H1 (cell line): ENCODE data around the gene REPIN1. TPM values are rescaled to one million over a fixed set of nuclear protein-coding genes. Genes with fewer than 3 reads are reported as not detected.

Experiments used
- CTCF ChIA-PET: fragments of 300-600 bp; sonication (Branson Sonifier 250); formaldehyde crosslinking; loops from one replicate; lab custom pipeline; 2021; ENCODE audit not compliant: partially characterized antibody; lab: Charles Lee
- POLR2A ChIA-PET: fragments of 300-600 bp; sonication (Branson Sonifier 250); formaldehyde crosslinking; loops from one replicate; lab custom pipeline; 2021; ENCODE audit warnings: inconsistent platforms; ENCODE audit not compliant: partially characterized antibody; lab: Charles Lee
- DNase-seq, 2 experiments: peaks; one replicate each; pipeline versions ENCODE4 v3.0.0 to v3.0.0-alpha.2; 2010 to 2022; ENCODE audit warnings: low spot score in 2 of 2, low read depth in 1 of 2, mixed read lengths in 1 of 2
- FAIRE-seq: peaks from 2 replicates; lab custom pipeline; 2011; peaks lifted over from hg19 to GRCh38; lab: Jason Lieb, UNC
- H2AFZ ChIP-seq: 2 replicates; pipeline ENCODE4 v1.8.1; 2012; ENCODE audit warnings: low read length, inconsistent platforms
- H2AK5ac ChIP-seq: 2 replicates; pipeline ENCODE4 v1.6.1; 2013; ENCODE audit warnings: low read depth, low read length
- H2BK120ac ChIP-seq: replicated peaks from 2 replicates; pipeline ENCODE3; 2013; ENCODE audit warnings: low read depth, low read length, inconsistent platforms
- H2BK12ac ChIP-seq: 2 replicates; pipeline ENCODE4 v1.6.1; 2013; ENCODE audit warnings: low read depth, low read length
- H2BK15ac ChIP-seq: 2 replicates; pipeline ENCODE4 v1.6.1; 2013; ENCODE audit warnings: low read length
- H2BK20ac ChIP-seq: 2 replicates; pipeline ENCODE4 v1.6.1; 2013; ENCODE audit warnings: low read length
- H2BK5ac ChIP-seq: 2 replicates; pipeline ENCODE4 v1.6.1; 2013; ENCODE audit warnings: low read depth, low read length
- H3K14ac ChIP-seq: 2 replicates; pipeline ENCODE4 v1.6.1; 2013; ENCODE audit warnings: inconsistent platforms; ENCODE audit not compliant: insufficient read length
- H3K18ac ChIP-seq: 2 replicates; pipeline ENCODE4 v1.6.1; 2013; ENCODE audit warnings: low read length; ENCODE audit errors: extremely low read depth
- H3K23ac ChIP-seq: 2 replicates; pipeline ENCODE4 v1.6.1; 2013; ENCODE audit warnings: inconsistent platforms; ENCODE audit not compliant: insufficient read length
- H3K23me2 ChIP-seq: 2 replicates; pipeline ENCODE4 v1.6.1; 2013; ENCODE audit warnings: low read depth, low read length
- H3K27ac ChIP-seq: 2 replicates; pipeline ENCODE4 v1.6.1; 2011; ENCODE audit warnings: low read depth, low read length, inconsistent platforms
- H3K27me3 ChIP-seq, 4 experiments: replicated peaks in 1 of 4; 1 replicate in 1 of 4; 2 replicates in 3 of 4; pipeline versions ENCODE4 v1.6.1 to v1.8.1; 2011 to 2013; ENCODE audit warnings: low read length in 3 of 4, mild to moderate bottlenecking in 3 of 4, inconsistent platforms in 2 of 4, mixed read lengths in 2 of 4, moderate library complexity in 1 of 4; ENCODE audit not compliant: control insufficient read depth in 3 of 4, insufficient read depth in 3 of 4; ENCODE audit errors: extremely low read depth in 1 of 4
- H3K36me3 ChIP-seq, 4 experiments: 2 replicates each; pipeline versions ENCODE4 v1.6.1 to v1.8.1; 2011 to 2013; ENCODE audit warnings: mild to moderate bottlenecking in 4 of 4, low read length in 3 of 4, moderate library complexity in 2 of 4, control low read depth in 1 of 4, inconsistent platforms in 1 of 4; ENCODE audit not compliant: insufficient read depth in 4 of 4, control insufficient read depth in 2 of 4
- H3K4ac ChIP-seq: replicated peaks from 2 replicates; pipeline ENCODE3; 2013; ENCODE audit warnings: low read length, low read depth, mixed read lengths, inconsistent platforms; ENCODE audit not compliant: insufficient read length
- H3K4me1 ChIP-seq, 4 experiments: replicated peaks in 1 of 4; 1 replicate in 1 of 4; 2 replicates in 3 of 4; pipeline versions ENCODE4 v1.6.1 to v1.8.1; 2011 to 2013; ENCODE audit warnings: low read length in 3 of 4, inconsistent platforms in 2 of 4, mixed read lengths in 1 of 4; ENCODE audit not compliant: insufficient read depth in 4 of 4, control insufficient read depth in 3 of 4
- H3K4me2 ChIP-seq, 2 experiments: 2 replicates each; pipeline versions ENCODE4 v1.6.1 to v1.8.1; 2011 to 2013; ENCODE audit warnings: low read depth in 2 of 2, low read length in 2 of 2, control low read depth in 1 of 2, inconsistent platforms in 1 of 2, mild to moderate bottlenecking in 1 of 2; ENCODE audit not compliant: insufficient read depth in 1 of 2
- H3K4me3 ChIP-seq, 4 experiments: fragments of 200-600, 300-600 bp in 1 of 4; sonication (generic), shearing (Covaris generic), sonication (Bioruptor Twin) in 1 of 4; 2 replicates each; pipeline versions ENCODE4 v1.5.1 to v1.8.1; 2011 to 2016; ENCODE audit warnings: low read length in 4 of 4, low read depth in 3 of 4, control low read depth in 2 of 4, inconsistent platforms in 2 of 4, mild to moderate bottlenecking in 2 of 4, mixed read lengths in 1 of 4, moderate library complexity in 1 of 4; ENCODE audit not compliant: insufficient read depth in 2 of 4; ENCODE audit errors: extremely low read depth in 1 of 4
- H3K56ac ChIP-seq: replicated peaks from 2 replicates; pipeline ENCODE3; 2013; ENCODE audit warnings: low read depth, mild to moderate bottlenecking, mixed read lengths, low read length, inconsistent platforms; ENCODE audit not compliant: insufficient read length
- H3K79me1 ChIP-seq: 2 replicates; pipeline ENCODE4 v1.6.1; 2013; ENCODE audit warnings: low read depth, low read length, control low read depth
- H3K79me2 ChIP-seq, 2 experiments: 2 replicates each; pipeline versions ENCODE4 v1.6.1 to v1.8.1; 2012 to 2013; ENCODE audit warnings: low read length in 2 of 2, mild to moderate bottlenecking in 2 of 2, inconsistent platforms in 1 of 2; ENCODE audit not compliant: insufficient read depth in 2 of 2, control insufficient read depth in 1 of 2
- H3K9ac ChIP-seq, 4 experiments: replicated peaks in 1 of 4; 1 replicate in 1 of 4; 2 replicates in 3 of 4; pipeline versions ENCODE4 v1.6.1 to v1.8.1; 2011 to 2013; ENCODE audit warnings: low read depth in 3 of 4, low read length in 3 of 4, control low read depth in 2 of 4, mild to moderate bottlenecking in 2 of 4, moderate library complexity in 2 of 4, inconsistent platforms in 1 of 4; ENCODE audit errors: extremely low read depth in 1 of 4
- H3K9me3 ChIP-seq, 2 experiments: 2 replicates each; pipeline versions ENCODE4 v1.6.1 to v1.8.1; 2012 to 2013; ENCODE audit warnings: mild to moderate bottlenecking in 2 of 2, moderate library complexity in 2 of 2, control low read depth in 1 of 2, inconsistent platforms in 1 of 2, low read depth in 1 of 2, low read length in 1 of 2, mixed read lengths in 1 of 2; ENCODE audit not compliant: insufficient read depth in 2 of 2
- H4K20me1 ChIP-seq, 2 experiments: replicated peaks in 1 of 2; 2 replicates each; pipeline versions ENCODE3 to v1.8.1; 2011 to 2013; ENCODE audit warnings: inconsistent platforms in 2 of 2, low read length in 2 of 2, mild to moderate bottlenecking in 1 of 2; ENCODE audit not compliant: insufficient read depth in 2 of 2, control insufficient read depth in 1 of 2
- H4K5ac ChIP-seq: 2 replicates; pipeline ENCODE4 v1.6.1; 2013; ENCODE audit warnings: low read length, low read depth, mixed read lengths, inconsistent platforms; ENCODE audit not compliant: insufficient read length
- H4K8ac ChIP-seq: 2 replicates; pipeline ENCODE4 v1.8.0; 2013; ENCODE audit warnings: mild to moderate bottlenecking, moderate library complexity, low read length, inconsistent platforms; ENCODE audit not compliant: insufficient read depth; ENCODE audit errors: extremely low read depth
- H4K91ac ChIP-seq: replicated peaks from 2 replicates; pipeline ENCODE3; 2013; ENCODE audit warnings: low read length, mixed read lengths, inconsistent platforms; ENCODE audit not compliant: insufficient read length
- BACH1 ChIP-seq: IDR thresholded peaks from 2 replicates; pipeline ENCODE4 v1.6.1; 2012; ENCODE audit warnings: low read length, improper control_type of control experiment
- BCL11A ChIP-seq, 2 experiments: IDR thresholded peaks; one replicate each; pipeline ENCODE4 v1.6.1; 2011; ENCODE audit warnings: low read depth in 2 of 2, low read length in 2 of 2, mild to moderate bottlenecking in 2 of 2
- CBX8 ChIP-seq: fragments of 300-800, 300-1000 bp; sonication (generic); IDR thresholded peaks from 2 replicates; pipeline ENCODE4 v1.7.1; 2016; ENCODE audit warnings: low read depth, low read length, borderline replicate concordance
- CHD2 ChIP-seq: IDR thresholded peaks from 2 replicates; pipeline ENCODE4 v1.6.1; 2012; ENCODE audit warnings: low read length, improper control_type of control experiment
- FOSL1 ChIP-seq: IDR thresholded peaks from 2 replicates; pipeline ENCODE4 v1.6.1; 2011; ENCODE audit warnings: mild to moderate bottlenecking, low read depth, low read length, moderate library complexity; ENCODE audit not compliant: insufficient read depth
- HDAC2 ChIP-seq, 2 experiments: fragments of 300-600 bp in 1 of 2; sonication (generic) in 1 of 2; IDR thresholded peaks; 2 replicates each; pipeline ENCODE4 v1.6.1; 2011 to 2012; ENCODE audit warnings: low read depth in 2 of 2, low read length in 2 of 2, mild to moderate bottlenecking in 2 of 2, moderate library complexity in 2 of 2, borderline replicate concordance in 1 of 2, inconsistent platforms in 1 of 2
- NRF1 ChIP-seq: IDR thresholded peaks from 2 replicates; pipeline ENCODE4 v1.6.1; 2011; ENCODE audit warnings: mild to moderate bottlenecking, low read depth, low read length, improper control_type of control experiment
- PHF8 ChIP-seq: fragments of 200-600 bp; sonication (generic); conservative IDR thresholded peaks from 2 replicates; pipeline ENCODE4 v1.7.1; 2012; ENCODE audit warnings: low read depth, mild to moderate bottlenecking, inconsistent platforms, low read length, moderate library complexity
- SAP30 ChIP-seq: fragments of 300-600 bp; sonication (generic); IDR thresholded peaks from 2 replicates; pipeline ENCODE4 v1.7.1; 2012; ENCODE audit warnings: low read length, moderate library complexity, mild to moderate bottlenecking, inconsistent platforms; ENCODE audit not compliant: insufficient read depth, insufficient replicate concordance
- SP1 ChIP-seq: IDR thresholded peaks from 2 replicates; pipeline ENCODE4 v1.6.1; 2011; ENCODE audit warnings: low read depth, low read length
- SP2 ChIP-seq: IDR thresholded peaks from 2 replicates; pipeline ENCODE4 v1.6.1; 2012; ENCODE audit warnings: mild to moderate bottlenecking, low read length, inconsistent platforms
- SUZ12 ChIP-seq: fragments of 200-600 bp; sonication (generic); IDR thresholded peaks from 2 replicates; pipeline ENCODE4 v1.6.1; 2012; ENCODE audit warnings: mild to moderate bottlenecking, inconsistent platforms, low read length, moderate library complexity, mixed read lengths
- YY1 ChIP-seq: IDR thresholded peaks from 2 replicates; pipeline ENCODE4 v1.6.1; 2011; ENCODE audit warnings: low read depth, mild to moderate bottlenecking, low read length
- WGBS, 2 experiments: shearing (Covaris generic) in 1 of 2; methylation state at CpG; one replicate each; pipeline versions ENCODE4 v1.1.6 to v1.1.7; 2013 to 2015; ENCODE audit warnings: low lambda C conversion rate in 2 of 2, mixed read lengths in 2 of 2, inconsistent platforms in 1 of 2, low coverage in 1 of 2, missing lambda C conversion rate in 1 of 2; ENCODE audit not compliant: insufficient replicate concordance in 2 of 2, insufficient coverage in 1 of 2, insufficient read length in 1 of 2; ENCODE audit errors: extremely low coverage in 1 of 2, missing lambda C conversion rate in 1 of 2; 5-methylcytosine and 5-hydroxymethylcytosine counted together
- polyA plus RNA-seq, 7 experiments: library from polyadenylated mRNA; depleted of rRNA in 3 of 7; stranded (reverse) in 5 of 7; unstranded in 2 of 7; fragments of >200 nt in 5 of 7; fragments of 200-250 nt in 2 of 7; gene quantifications; 1 replicate in 5 of 7; 2 replicates in 1 of 7; 4 replicates in 1 of 7; pipeline versions ENCODE4 v1.2.1 to v1.2.3, GENCODE V29; 2011 to 2013; ENCODE audit warnings: missing spikeins in 2 of 7, mixed read lengths in 2 of 7
- total RNA-seq: library from RNA; stranded (reverse); fragmentation: NEBNext Ultra II Directional; extraction: Animal tissue kit (Norgen Biotek cat#: 25700); gene quantifications from 2 replicates; pipeline ENCODE4 v1.2.1, GENCODE V29; 2021

The REPIN1 gene
- total and polyA plus RNA-seq, 2 of the 8 experiments (the other 6 are each of a cell fraction or from before 2014, with no cell fraction given): 98.6 to 125 TPM

- peak overlapping the region; percentile 18 for H3K56ac ChIP-seq
- H3K23ac ChIP-seq: no peak overlapping the region
- H2BK5ac ChIP-seq: peak overlapping the region; percentile 80; the same call in 1 of the 2 replicates
- peaks cover 0 to 22% of the 10 kb centered on the region in 2 experiments; a peak in 2 of 4 replicates for H3K79me2 ChIP-seq
- H3K27me3 ChIP-seq: peaks cover 0 to 26% (median 20%) of the 10 kb centered on the region in 4 experiments; a peak in 6 of 7 replicates
- peaks cover 6% of the 10 kb centered on the region for H3K79me1 ChIP-seq
- 0% methylated on average over 6 of the region's 29 CpGs; no CpG with 5 or more reads in 1 of the 2 experiments for WGBS, 2 experiments
- H4K91ac ChIP-seq: peak overlapping the region; percentile 44
- peak overlapping the region; percentile 73 for H4K8ac ChIP-seq
- H3K27ac ChIP-seq: no peak overlapping the region
- H3K9me3 ChIP-seq: peaks cover 0 to 11% of the 10 kb centered on the region in 2 experiments; a peak in 2 of 4 replicates
- peak overlapping the region; percentile 95 to 98 for H3K4me2 ChIP-seq
- H4K20me1 ChIP-seq: peaks cover 9 to 18% of the 10 kb centered on the region in 2 experiments
- DNase-seq (no peak), FAIRE-seq (no peak)
- ChIA-PET POLR2A (interaction anchor here (1.3 to 7.6 kb wide), 7 partner anchors 9 to 77 kb away, joined by 3 to 76 read pairs (median 9); partner anchors contain the start of gene REPIN1), CTCF (interaction anchor here (0.6 to 1.7 kb wide), 5 partner anchors 15 to 404 kb away, joined by 3 to 5 read pairs (median 4); no protein-coding TSS in a partner anchor)
- peak overlapping the region; percentile 66 for H3K18ac ChIP-seq
- no peak overlapping the region for H2BK12ac ChIP-seq
- H4K5ac ChIP-seq: no peak overlapping the region
- peaks cover 9 to 58% (median 32%) of the 10 kb centered on the region in 4 experiments for H3K4me1 ChIP-seq
- H2AFZ ChIP-seq: no peak overlapping the region
- H3K4me3 ChIP-seq: peak overlapping the region; percentile 84 to 94 (median 85)
- peak overlapping the region; percentile 73 for H3K4ac ChIP-seq
- no peak overlapping the region for H2BK15ac ChIP-seq
- no peak overlapping the region; the same call in 1 of the 2 replicates for H2BK20ac ChIP-seq
- H2BK120ac ChIP-seq: no peak overlapping the region
- peaks cover 0 to 25% (median 6%) of the 10 kb centered on the region in 4 experiments; a peak in 4 of 8 replicates for H3K36me3 ChIP-seq
- H3K23me2 ChIP-seq: peaks cover 17% of the 10 kb centered on the region
- H3K9ac ChIP-seq: peak overlapping the region; percentile 44 to 75 (median 54)
- H3K14ac ChIP-seq: no peak overlapping the region
- H2AK5ac ChIP-seq: no peak overlapping the region
- TF ChIP-seq SP1: no peak
- no peak for TF ChIP-seq SAP30
- TF ChIP-seq FOSL1: no peak
- no peak for TF ChIP-seq BCL11A (IDR thresholded peaks at IDR 0.05; ENCODE audit: low read depth in 2 of 2, low read length in 2 of 2)
- no peak for TF ChIP-seq BACH1
- no peak for TF ChIP-seq CHD2
- TF ChIP-seq CBX8: no peak
- TF ChIP-seq SP2: no peak
- TF ChIP-seq YY1: no peak
- TF ChIP-seq PHF8: 0 out of 2 replicates have a peak, but pooled peaks have one; percentile 19
- TF ChIP-seq HDAC2 (IDR thresholded peaks at IDR 0.05; ENCODE audit: borderline replicate concordance in 1 of 2, low read depth in 2 of 2, low read length in 2 of 2): 0 out of 4 replicates have a peak, but pooled peaks of 1 of the 2 experiments have one; percentile 12
- no peak for TF ChIP-seq SUZ12
- no peak for TF ChIP-seq NRF1
Measured at GRCh38 chr7:150340875-150341262, 27.8 kb upstream of the REPIN1 start.
